NOMO-1 (cell line): Measurements from ENCODE around the gene MTX1.
"Not testable (repeated sequence)": the region's sequence is repeated elsewhere in the genome, so short reads cannot be mapped to it uniquely, and the experiment has no call there.

Experiments used
- DNase-seq, 2 experiments: peaks; one replicate each; lab custom pipeline; 2025; ENCODE audit not compliant: unreplicated experiment in 2 of 2; lab: John Stamatoyannopoulos, UW

MTX1 gene

GRCh38 chr1:155186794-155187455 is 21.6 kb upstream of the MTX1 start:
- no peak for DNase-seq

GRCh38 chr1:155187456-155187891 is 21.0 kb upstream of the MTX1 start:
- DNase-seq = no peak

GRCh38 chr1:155188268-155188667 is 20.2 kb upstream of the MTX1 start:
- no peak for DNase-seq

- not testable (repeated sequence) for DNase-seq
Observed at GRCh38 chr1:155189926-155190325, 18.6 kb upstream of the MTX1 start.

- no peak for DNase-seq
Observed at GRCh38 chr1:155191904-155192303, 16.6 kb upstream of the MTX1 start.

GRCh38 chr1:155192346-155193274 is 15.9 kb upstream of the MTX1 start:
- DNase-seq = no peak

- peak; percentile 82 to 84 for DNase-seq
Observed at GRCh38 chr1:155193275-155193990, 15.1 kb upstream of the MTX1 start.

- not testable (repeated sequence) for DNase-seq
Observed at GRCh38 chr1:155193991-155194240, 14.6 kb upstream of the MTX1 start.

- no peak for DNase-seq
Observed at GRCh38 chr1:155195201-155196102, 13.0 kb upstream of the MTX1 start.

- no peak for DNase-seq
Observed at GRCh38 chr1:155196103-155196892, 12.2 kb upstream of the MTX1 start.

GRCh38 chr1:155196893-155197638 is 11.4 kb upstream of the MTX1 start:
- no peak for DNase-seq

GRCh38 chr1:155197901-155198546 is 10.5 kb upstream of the MTX1 start:
- DNase-seq = no peak

GRCh38 chr1:155198547-155198906 is 10.0 kb upstream of the MTX1 start:
- DNase-seq = no peak

- DNase-seq = no peak
Observed at GRCh38 chr1:155199792-155200191, 8.7 kb upstream of the MTX1 start.

GRCh38 chr1:155200920-155201319 is 7.6 kb upstream of the MTX1 start:
- DNase-seq = no peak

GRCh38 chr1:155202198-155202597 is 6.3 kb upstream of the MTX1 start:
- no peak for DNase-seq

- no peak for DNase-seq
Observed at GRCh38 chr1:155202731-155203515, 5.6 kb upstream of the MTX1 start.

GRCh38 chr1:155205035-155205434 is 3.5 kb upstream of the MTX1 start:
- DNase-seq = no peak
